K562 (cell line): Measurements from ENCODE around the gene PDLIM5.

Experiments used
- CTCF ChIP-seq, 3 experiments: IDR thresholded peaks in 2 of 3; conservative IDR thresholded peaks in 1 of 3; 2 replicates each; pipeline ENCODE4 v1.5.1; 2011 to 2012; ENCODE audit warnings: low read length in 3 of 3, mild to moderate bottlenecking in 3 of 3, control low read depth in 2 of 3, improper control_type of control experiment in 1 of 3, inconsistent platforms in 1 of 3, low read depth in 1 of 3, mixed read lengths in 1 of 3, moderate library complexity in 1 of 3; ENCODE audit not compliant: insufficient read depth in 2 of 3
- FOXJ3 ChIP-seq: sonication (generic); formaldehyde crosslinking; IDR thresholded peaks from 2 replicates; pipeline ENCODE4 v1.4.0; 2020; ENCODE audit warnings: mild to moderate bottlenecking, missing genetic modification reagents
- FOXK2 ChIP-seq, 2 experiments: fragments of 450-650 bp; IDR thresholded peaks in 1 of 2; conservative IDR thresholded peaks in 1 of 2; 2 replicates each; pipeline ENCODE4 v1.6.1; 2016; ENCODE audit warnings: low read depth in 2 of 2, mild to moderate bottlenecking in 1 of 2
- SIN3A ChIP-seq, 2 experiments: fragments of 150-350 bp in 1 of 2; IDR thresholded peaks; 2 replicates each; pipeline ENCODE4 v1.6.1; 2011 to 2016; ENCODE audit warnings: borderline replicate concordance in 2 of 2, low read depth in 2 of 2, low read length in 2 of 2, mild to moderate bottlenecking in 2 of 2, moderate library complexity in 2 of 2; ENCODE audit not compliant: control insufficient read depth in 1 of 2

- TF ChIP-seq CTCF (IDR thresholded peaks at IDR 0.05 in 2 of 3, conservative IDR thresholded peaks at IDR 0.05 in 1 of 3; ENCODE audit: insufficient read depth in 2 of 3, low read depth in 1 of 3, low read length in 3 of 3) (no peak), FOXK2 (conservative IDR thresholded peaks at IDR 0.05 in 1 of 2, IDR thresholded peaks at IDR 0.05 in 1 of 2; ENCODE audit: low read depth in 2 of 2) (no peak), FOXJ3 (CRISPR knock-in tag) (no peak), SIN3A (IDR thresholded peaks at IDR 0.05; ENCODE audit: borderline replicate concordance in 2 of 2, control insufficient read depth in 1 of 2, low read depth in 2 of 2, low read length in 2 of 2) (no peak)
These were observed 202.4 kb downstream of the PDLIM5 start for GRCh38 chr4:94653984-94654609.
